ENCODE data around the gene LZTR1.

DNA sequence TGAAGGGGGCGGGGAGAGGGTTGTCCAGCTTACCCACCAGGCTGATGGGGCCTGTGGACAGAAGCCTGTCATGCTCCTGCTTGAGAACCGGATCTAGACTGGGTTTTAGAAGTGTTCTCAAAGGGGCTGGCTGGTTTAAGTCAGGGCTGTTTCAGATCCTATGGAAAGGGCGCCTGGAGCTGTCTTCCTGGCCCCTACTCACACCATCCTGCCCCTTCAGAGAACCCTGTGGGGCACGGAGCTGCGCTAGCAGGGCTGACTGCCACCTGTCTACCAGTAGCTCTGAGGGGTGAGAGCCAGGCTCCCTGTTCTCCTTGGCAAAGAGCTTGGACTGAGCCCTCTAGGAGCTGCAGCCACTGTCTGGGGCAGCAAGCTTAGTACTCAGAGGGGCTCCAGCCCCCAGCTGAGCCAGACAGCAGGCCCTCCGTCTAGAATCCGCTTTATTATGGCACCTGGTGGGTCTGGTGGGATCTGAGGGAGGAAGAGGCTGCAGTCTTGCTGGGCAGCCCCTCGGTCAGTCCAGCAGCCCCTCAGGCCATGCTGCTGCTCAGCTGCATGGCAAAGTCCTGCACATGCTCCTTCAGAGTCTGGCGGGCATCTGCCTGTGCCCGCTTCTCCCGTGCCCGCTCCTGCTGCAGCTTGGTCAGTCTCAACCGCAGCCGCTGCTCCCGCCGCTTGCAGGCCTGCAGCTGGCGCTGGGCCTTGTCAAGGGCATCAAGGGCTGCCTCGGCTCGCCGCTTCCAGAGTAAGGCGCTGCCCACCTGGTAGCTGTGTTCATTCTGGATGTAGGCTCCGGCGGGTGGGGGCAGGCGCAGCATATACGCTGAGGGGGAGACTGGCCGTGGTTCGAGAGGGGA, 17.5 kb downstream of the LZTR1 start:
- TF ChIP-seq GATA3 (IDR thresholded peaks at IDR 0.05; ENCODE audit: low read depth, low read length) (no peak), GATA2 (IDR thresholded peaks at IDR 0.05; ENCODE audit: low read depth, low read length) (no peak)

Data from SH-SY5Y (cell line).